Left lung (tissue), 10 donors: ENCODE results near the gene EIPR1. TPM values are rescaled to one million over a fixed set of nuclear protein-coding genes. Genes with fewer than 3 reads are reported as not detected.

Source experiments
- ATAC-seq: fragments of 200-7000 bp; cut with Tn5 transposase; one replicate; pipeline ENCODE4 v1.9.1; 2020; ENCODE audit warnings: moderate library complexity
- DNase-seq, 4 donors: peaks; one replicate each; pipeline ENCODE4 v3.0.0-alpha.2; 2013 to 2020
- H3K27ac ChIP-seq, 2 donors: fragments of 200-600 bp; sonication (generic) in 1 of 2; one replicate each; pipeline versions ENCODE4 v1.5.0 to v1.8.0; 2020 to 2021
- H3K27me3 ChIP-seq, 2 donors: fragments of 200-600 bp; sonication (generic) in 1 of 2; one replicate each; pipeline versions ENCODE4 v1.5.0 to v1.8.0; 2020 to 2021
- H3K36me3 ChIP-seq, 2 donors: fragments of 200-600 bp; sonication (generic) in 1 of 2; one replicate each; pipeline versions ENCODE4 v1.5.0 to v1.8.0; 2020 to 2021
- H3K4me1 ChIP-seq, 2 donors: fragments of 200-600 bp; one replicate each; pipeline ENCODE4 v1.8.0; 2021
- H3K4me3 ChIP-seq, 2 donors: fragments of 200-600 bp; sonication (generic) in 1 of 2; one replicate each; pipeline versions ENCODE4 v1.5.0 to v1.8.0; 2020 to 2021; ENCODE audit warnings: mild to moderate bottlenecking in 1 of 2
- H3K9me3 ChIP-seq, 2 donors: fragments of 200-600 bp; sonication (generic) in 1 of 2; one replicate each; pipeline versions ENCODE4 v1.5.0 to v1.8.0; 2020 to 2021
- CTCF ChIP-seq, 2 donors: fragments of 200-600 bp; sonication (generic) in 1 of 2; IDR thresholded peaks; one replicate each; pipeline versions ENCODE4 v1.5.0 to v1.8.0; 2021; ENCODE audit warnings: antibody characterized with exemption in 2 of 2
- intact Hi-C, 2 donors: fragments of 100-400 bp; cut with DNase I; formaldehyde crosslinking; loops; one replicate each; pipeline versions ENCODE4 v1.11.2 to v1.14.2; 2022
- polyA plus RNA-seq, 6 donors: library from polyadenylated mRNA; unstranded; fragments of 120-200 nt; gene quantifications; one replicate each; pipeline ENCODE4 v1.2.1, GENCODE V29; 2013; ENCODE audit not compliant: insufficient read length in 6 of 6
- total RNA-seq, 2 donors: library from RNA; stranded (reverse); fragmentation: NEBNext Ultra II Directional; extraction: Animal tissue kit (Norgen Biotek cat#: 25700); gene quantifications; one replicate each; pipeline ENCODE4 v1.2.1, GENCODE V29; 2021
- donor health status: DM: no; HTN: yes; CAD: no.
- donor health status: DM: no; HTN: no; CAD: no.

Gene EIPR1
- total and polyA plus RNA-seq, 8 donors = 18.1 to 24.4 (median 21.0) TPM

- no peaks in the 10 kb centered on the region for H3K27me3 ChIP-seq
- intact Hi-C loops = no loop called here
- H3K9me3 ChIP-seq = no peaks in the 10 kb centered on the region
- peaks cover 0 to 27% of the 10 kb centered on the region in 2 donors for H3K36me3 ChIP-seq
- ATAC-seq (no peak), DNase-seq (no peak)
- H3K4me1 ChIP-seq = no peaks in the 10 kb centered on the region
- no peak overlapping the region for H3K27ac ChIP-seq
- H3K4me3 ChIP-seq = no peak overlapping the region
- no peak for TF ChIP-seq CTCF (IDR thresholded peaks at IDR 0.05)
Measured at GRCh38 chr2:3236300-3237045, 141.1 kb downstream of the EIPR1 start.

GRCh38 chr2:3233877-3234276 is 143.7 kb downstream of the EIPR1 start:
- H3K9me3 ChIP-seq = peaks cover 0 to 12% of the 10 kb centered on the region in 2 donors
- DNase-seq (no peak), ATAC-seq (no peak)
- H3K27me3 ChIP-seq = no peaks in the 10 kb centered on the region
- no peak overlapping the region for H3K27ac ChIP-seq
- intact Hi-C loops = no loop called here
- no peak overlapping the region for H3K4me3 ChIP-seq
- H3K4me1 ChIP-seq = no peaks in the 10 kb centered on the region
- TF ChIP-seq CTCF (IDR thresholded peaks at IDR 0.05) = no peak
- peaks cover 0 to 23% of the 10 kb centered on the region in 2 donors for H3K36me3 ChIP-seq

DNA sequence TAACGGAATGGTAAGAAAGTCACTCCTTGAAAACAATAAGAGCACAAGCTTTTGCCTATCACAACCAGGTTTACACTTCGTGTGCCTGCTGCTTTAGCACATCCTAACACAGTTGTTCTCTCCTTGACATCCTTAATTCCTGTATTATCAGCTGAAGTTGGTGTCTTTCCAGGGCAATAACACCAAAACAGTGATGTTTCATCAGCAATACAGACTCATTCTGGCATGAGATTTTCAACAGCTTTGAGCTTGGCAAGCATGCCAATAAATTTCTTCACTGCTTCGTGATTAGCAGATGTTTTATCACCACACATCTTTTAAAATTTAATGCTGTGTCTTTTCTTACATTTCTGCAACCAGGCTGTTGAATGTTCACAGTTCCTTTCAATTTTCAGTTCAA is 148.4 kb downstream of the EIPR1 start:
- intact Hi-C loops = no loop called here
- H3K9me3 ChIP-seq = peaks cover 0 to 35% of the 10 kb centered on the region in 2 donors
- no peak for ATAC-seq
- H3K27ac ChIP-seq = no peak overlapping the region
- H3K36me3 ChIP-seq = peaks cover 0 to 7% of the 10 kb centered on the region in 2 donors
- no peak overlapping the region for H3K4me3 ChIP-seq
- no peak for DNase-seq
- H3K27me3 ChIP-seq = no peaks in the 10 kb centered on the region
- TF ChIP-seq CTCF (IDR thresholded peaks at IDR 0.05) = no peak
- no peaks in the 10 kb centered on the region for H3K4me1 ChIP-seq

DNA sequence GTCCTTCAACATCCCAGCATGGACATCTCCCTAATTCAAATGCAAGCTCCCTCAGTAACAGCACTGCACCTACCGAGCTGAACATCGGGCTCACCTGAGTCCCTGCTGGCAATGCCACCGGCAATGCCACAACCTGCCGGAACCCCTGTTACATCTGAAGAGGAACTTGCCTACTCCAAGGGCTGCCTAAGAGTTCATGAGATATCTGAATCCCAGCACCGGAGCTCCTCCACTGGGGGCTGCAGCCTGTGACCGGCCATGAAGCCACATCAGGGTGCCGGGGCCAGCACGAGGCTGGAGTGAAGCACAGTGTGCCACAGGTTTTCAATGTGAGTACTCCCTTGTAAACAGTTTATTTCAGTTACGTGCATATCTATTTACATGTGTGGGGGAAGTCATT is 152.9 kb downstream of the EIPR1 start:
- Histone ChIP-seq H3K27ac (no peak overlapping the region), H3K4me1 (no peaks in the 10 kb centered on the region), H3K9me3 (peaks cover 0 to 43% of the 10 kb centered on the region in 2 donors), H3K36me3 (no peaks in the 10 kb centered on the region), H3K4me3 (no peak overlapping the region), H3K27me3 (no peaks in the 10 kb centered on the region)
- no peak for DNase-seq
- intact Hi-C loops = no loop called here
- TF ChIP-seq CTCF (IDR thresholded peaks at IDR 0.05) = no peak
- no peak for ATAC-seq

DNA sequence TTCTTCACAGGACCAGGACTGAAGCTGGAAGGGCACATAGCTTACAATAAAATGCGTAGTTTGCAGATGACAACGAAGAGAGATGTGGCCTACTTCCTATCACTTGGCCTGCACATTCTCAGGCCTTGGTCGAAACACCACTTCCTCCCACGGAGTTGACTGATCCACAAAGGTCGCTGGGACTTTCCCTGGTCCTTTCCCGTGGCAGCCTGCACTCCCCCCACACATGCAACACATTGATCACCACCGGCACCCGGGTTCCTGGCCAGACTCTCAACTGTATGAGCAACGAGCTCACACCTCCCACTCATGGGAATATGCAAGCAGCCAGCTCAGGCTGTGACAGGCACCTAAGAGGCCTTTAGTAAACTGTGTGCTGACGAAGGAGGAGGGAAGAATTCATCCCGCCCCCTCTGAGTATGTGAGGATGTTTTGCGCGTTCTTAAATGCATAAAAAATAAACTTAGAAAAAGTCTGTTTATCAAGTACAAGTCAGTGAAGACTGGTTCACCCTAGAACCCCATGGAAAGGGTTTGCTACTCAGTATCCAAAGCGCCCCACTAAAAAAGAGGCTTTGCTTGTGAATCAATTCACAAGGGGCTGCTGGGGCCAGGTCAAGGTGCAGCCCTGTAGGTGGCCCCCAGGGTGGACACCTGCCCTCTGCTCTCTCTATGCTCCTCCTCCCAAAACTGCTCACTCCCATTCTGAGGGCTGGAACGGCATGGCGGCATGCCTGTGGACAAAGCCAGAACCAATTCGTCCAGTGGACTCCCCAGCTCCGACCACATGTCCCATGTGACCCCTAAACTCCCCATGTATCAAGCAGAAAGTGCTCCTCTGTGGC is 154.3 kb downstream of the EIPR1 start:
- Histone ChIP-seq H3K4me3 (no peak overlapping the region), H3K36me3 (no peaks in the 10 kb centered on the region), H3K27me3 (no peaks in the 10 kb centered on the region), H3K4me1 (no peaks in the 10 kb centered on the region), H3K27ac (peak overlapping the region in 1 of 2 donors; percentile 41), H3K9me3 (peaks cover 0 to 32% of the 10 kb centered on the region in 2 donors)
- intact Hi-C loops = no loop called here
- peak; percentile 40 for ATAC-seq
- TF ChIP-seq CTCF (IDR thresholded peaks at IDR 0.05) = no peak
- DNase-seq = no peak
